GM18520 (cell line): ENCODE data around the gene CDKL2.
A peak's percentile ranks its signal among the peaks of the same experiment; 100 is the strongest.

ENCODE experiments used
- ATAC-seq: cut with Tn5 transposase; IDR thresholded peaks from one replicate; pipeline ENCODE4 v1.9.1; 2021; ENCODE audit not compliant: unreplicated experiment

CDKL2 gene

GRCh38 chr4:75643651-75644050, 13.3 kb upstream of the CDKL2 start:
- ATAC-seq, result no peak

GRCh38 chr4:75639124-75639695, 8.9 kb upstream of the CDKL2 start:
- no peak for ATAC-seq

GRCh38 chr4:75637827-75638226, 7.5 kb upstream of the CDKL2 start:
- no peak for ATAC-seq

- no peak for ATAC-seq
Observed at GRCh38 chr4:75637176-75637575, 6.8 kb upstream of the CDKL2 start.

GRCh38 chr4:75634951-75635350, 4.6 kb upstream of the CDKL2 start:
- ATAC-seq, result no peak

- ATAC-seq, result no peak
Observed at GRCh38 chr4:75634281-75634680, 4.0 kb upstream of the CDKL2 start.

GRCh38 chr4:75633846-75634245, 3.5 kb upstream of the CDKL2 start:
- ATAC-seq, result no peak

- ATAC-seq, result no peak
Observed at GRCh38 chr4:75630937-75631329, 605 bp upstream of the CDKL2 start.

GRCh38 chr4:75629239-75629638, 1.1 kb downstream of the CDKL2 start:
- no peak for ATAC-seq

GRCh38 chr4:75623026-75623425, 7.3 kb downstream of the CDKL2 start:
- ATAC-seq, result no peak

- ATAC-seq, result no peak
Observed at GRCh38 chr4:75621715-75622114, 8.6 kb downstream of the CDKL2 start.

GRCh38 chr4:75612306-75612705, 18.0 kb downstream of the CDKL2 start:
- ATAC-seq, result no peak

GRCh38 chr4:75605928-75606327, 24.4 kb downstream of the CDKL2 start:
- ATAC-seq, result no peak

GRCh38 chr4:75599647-75600046, 30.7 kb downstream of the CDKL2 start:
- ATAC-seq, result no peak

GRCh38 chr4:75598390-75598789, 31.9 kb downstream of the CDKL2 start:
- peak; percentile 40 for ATAC-seq

GRCh38 chr4:75596061-75596460, 34.3 kb downstream of the CDKL2 start:
- ATAC-seq, result no peak

GRCh38 chr4:75593393-75593792, 36.9 kb downstream of the CDKL2 start:
- no peak for ATAC-seq

GRCh38 chr4:75584067-75584466, 46.3 kb downstream of the CDKL2 start:
- no peak for ATAC-seq

- no peak for ATAC-seq
Observed at GRCh38 chr4:75567725-75568124, 62.6 kb downstream of the CDKL2 start.

GRCh38 chr4:75566911-75567310, 63.4 kb downstream of the CDKL2 start:
- ATAC-seq, result no peak

- no peak for ATAC-seq
Observed at GRCh38 chr4:75565481-75565880, 64.8 kb downstream of the CDKL2 start.

- ATAC-seq, result no peak
Observed at GRCh38 chr4:75564023-75564422, 66.3 kb downstream of the CDKL2 start.

GRCh38 chr4:75561789-75562188, 68.5 kb downstream of the CDKL2 start:
- ATAC-seq, result no peak

- ATAC-seq, result no peak
Observed at GRCh38 chr4:75557696-75558095, 72.6 kb downstream of the CDKL2 start.
